Right ventricle myocardium inferior (tissue), 1 donor: ENCODE measurements around the gene RAB25. TPM values are rescaled to one million over a fixed set of nuclear protein-coding genes. Genes with fewer than 3 reads are reported as not detected.
"Not testable (repeated sequence)": the region's sequence is repeated elsewhere in the genome, so short reads cannot be mapped to it uniquely, and the experiment has no call there.

Source experiments
- ATAC-seq: fragments of 200-7000 bp; cut with Tn5 transposase; one replicate; pipeline ENCODE4 v1.9.1; 2020; ENCODE audit warnings: mild to moderate bottlenecking, moderate library complexity
- DNase-seq: peaks from one replicate; pipeline ENCODE4 v3.0.0; 2021; ENCODE audit errors: missing footprints
- intact Hi-C: fragments of 100-400 bp; cut with DNase I; formaldehyde crosslinking; loops from one replicate; pipeline ENCODE4 v1.11.0; 2022
- total RNA-seq: library from RNA; stranded (reverse); fragmentation: NEBNext Ultra II Directional; extraction: Animal tissue kit (Norgen Biotek cat#: 25700); gene quantifications from one replicate; pipeline ENCODE4 v1.2.1, GENCODE V29; 2021
- donor health status: DM: no; HTN: yes; CAD: no; lungs with severe emphysema.

The RAB25 gene
- total RNA-seq, 1 donor from 2014 or later: not detected

DNA sequence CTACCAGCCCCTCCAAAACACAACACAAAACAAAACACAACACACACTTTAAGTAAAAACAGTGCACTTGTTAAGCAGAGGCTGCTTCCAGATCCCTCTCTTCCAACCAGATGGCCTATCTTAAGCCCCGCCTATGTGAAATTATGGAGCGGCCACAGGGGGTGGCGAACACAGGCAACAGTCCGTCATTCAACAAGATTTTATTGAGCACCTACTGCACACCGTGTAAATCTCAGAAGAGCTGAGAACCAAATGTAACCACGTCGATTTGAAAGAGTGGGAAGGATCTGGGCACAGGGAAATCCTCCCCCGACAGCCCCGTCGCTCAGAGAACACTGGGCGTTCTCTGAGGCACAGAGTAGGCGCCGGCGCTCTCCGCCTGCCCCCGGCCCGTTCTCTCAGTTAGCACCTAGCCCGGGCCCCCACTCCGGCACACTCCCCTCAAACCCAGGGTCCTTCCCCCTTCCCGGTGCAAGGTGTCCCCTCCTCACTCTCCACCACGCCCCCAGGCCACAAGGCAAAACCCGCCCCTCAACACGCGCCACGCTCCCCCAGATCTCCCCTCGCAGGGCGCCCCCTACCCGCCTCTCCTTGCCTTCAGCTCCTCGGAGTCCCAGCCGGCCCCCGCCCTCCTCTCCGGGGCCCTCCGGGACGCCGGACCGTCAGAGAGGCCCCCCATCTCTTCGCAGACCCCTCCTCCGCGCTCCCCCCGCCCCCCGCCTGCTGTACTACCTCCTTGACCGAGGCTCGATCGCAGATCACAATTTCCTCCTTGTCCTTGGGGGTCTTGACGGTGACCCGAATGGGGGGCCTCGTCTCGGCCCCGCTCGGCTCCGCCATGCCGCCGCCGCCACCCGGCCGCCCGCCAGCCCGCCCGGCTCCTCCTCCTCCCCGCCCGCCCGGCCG lies 7.8 kb upstream of the RAB25 start:
- DNase-seq: peak; percentile 83
- no peak for ATAC-seq
- intact Hi-C loops: loop anchor here (1.0 to 5.0 kb wide), 3 partner anchors 32 to 193 kb away; partner anchors contain the start of genes KHDC4 and SSR2

DNA sequence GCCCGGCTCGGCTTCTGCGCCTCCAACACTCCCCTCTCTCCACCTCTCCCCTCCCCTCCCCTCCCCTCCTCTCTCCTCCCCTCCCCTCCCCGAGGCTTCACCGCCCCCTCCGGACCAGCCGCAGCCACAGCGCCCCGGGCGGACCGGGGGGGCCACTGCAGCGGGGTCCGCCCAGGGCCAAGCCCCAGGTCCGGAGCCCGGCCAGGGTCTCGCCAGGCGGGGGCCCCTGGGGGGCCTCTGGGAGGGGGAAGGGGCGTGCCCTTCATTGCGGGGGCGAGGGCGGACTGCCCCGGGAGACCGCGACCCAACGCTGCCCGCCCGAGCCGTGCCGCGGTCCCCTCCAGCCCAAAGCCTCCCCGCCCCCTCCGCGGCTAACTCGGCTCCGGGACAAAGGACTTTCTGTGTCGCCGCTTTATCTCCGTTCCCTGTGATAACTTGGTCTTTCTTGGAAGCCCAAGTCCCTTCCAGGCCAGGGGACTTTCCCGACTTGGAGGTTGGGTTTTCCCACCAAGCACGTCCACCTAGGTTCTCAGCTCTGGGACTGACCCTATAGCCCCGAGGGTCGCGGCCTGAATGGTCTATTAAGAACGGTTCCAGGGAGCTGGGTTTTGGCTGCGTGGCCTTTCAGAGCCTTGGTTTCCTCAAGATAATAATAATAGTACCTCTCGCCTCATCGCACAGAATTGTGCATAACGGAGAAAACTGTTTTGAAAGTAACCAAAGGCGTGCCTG lies 7.0 kb upstream of the RAB25 start, which contains the start of gene UBQLN4:
Gene UBQLN4 (minus strand): TSS at position 31 of the 732 bp plus-strand sequence. CDS start 97 bp downstream, outside the sequence.
- DNase-seq: peak; percentile 92
- peak; percentile 85 for ATAC-seq
- intact Hi-C loops: loop anchor here (1.0 to 5.0 kb wide), 3 partner anchors 33 to 194 kb away; partner anchors contain the start of genes KHDC4 and SSR2

DNA sequence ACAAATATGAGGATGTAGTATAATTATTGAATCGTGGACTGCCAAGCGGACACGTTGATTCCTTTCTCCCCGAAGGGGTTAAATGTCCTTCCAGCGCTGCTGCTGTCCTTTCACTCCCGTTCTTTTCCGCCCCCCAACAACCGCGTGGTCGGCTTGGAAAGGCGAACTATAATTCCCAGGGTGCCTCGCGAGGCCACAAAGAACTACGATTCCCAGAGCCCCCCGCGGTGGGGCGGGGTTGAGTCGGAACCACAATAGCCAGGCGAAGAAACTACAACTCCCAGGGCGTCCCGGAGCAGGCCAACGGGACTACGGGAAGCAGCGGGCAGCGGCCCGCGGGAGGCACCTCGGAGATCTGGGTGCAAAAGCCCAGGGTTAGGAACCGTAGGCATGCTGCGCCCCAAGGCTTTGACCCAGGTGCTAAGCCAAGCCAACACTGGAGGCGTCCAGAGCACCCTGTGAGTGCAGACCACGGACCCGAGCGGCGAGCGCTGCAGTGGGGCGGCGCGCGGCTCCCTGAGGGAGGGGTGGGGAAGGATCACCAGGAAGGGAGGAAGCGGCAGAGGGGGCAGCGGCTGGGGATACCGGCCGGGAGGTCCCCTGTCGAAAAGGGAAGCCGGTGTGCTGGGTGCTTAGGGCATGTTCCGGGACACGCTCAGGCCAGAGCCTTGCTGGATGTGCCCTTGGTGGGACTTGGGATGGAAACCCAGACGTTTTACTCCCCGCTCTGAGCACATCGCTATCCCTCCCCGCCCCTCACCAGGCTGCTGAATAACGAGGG lies 6.3 kb upstream of the RAB25 start, which contains the start of gene LAMTOR2:
Gene LAMTOR2 (plus strand): TSS at position 283 of the 781 bp plus-strand sequence. CDS start 108 bp downstream, at position 391.
- intact Hi-C loops: loop anchor here (5.0 kb wide), 1 partner anchor 122 kb away; the partner anchor contains the start of gene KHDC4
- ATAC-seq: peak; percentile 92
- DNase-seq: peak; percentile 99

DNA sequence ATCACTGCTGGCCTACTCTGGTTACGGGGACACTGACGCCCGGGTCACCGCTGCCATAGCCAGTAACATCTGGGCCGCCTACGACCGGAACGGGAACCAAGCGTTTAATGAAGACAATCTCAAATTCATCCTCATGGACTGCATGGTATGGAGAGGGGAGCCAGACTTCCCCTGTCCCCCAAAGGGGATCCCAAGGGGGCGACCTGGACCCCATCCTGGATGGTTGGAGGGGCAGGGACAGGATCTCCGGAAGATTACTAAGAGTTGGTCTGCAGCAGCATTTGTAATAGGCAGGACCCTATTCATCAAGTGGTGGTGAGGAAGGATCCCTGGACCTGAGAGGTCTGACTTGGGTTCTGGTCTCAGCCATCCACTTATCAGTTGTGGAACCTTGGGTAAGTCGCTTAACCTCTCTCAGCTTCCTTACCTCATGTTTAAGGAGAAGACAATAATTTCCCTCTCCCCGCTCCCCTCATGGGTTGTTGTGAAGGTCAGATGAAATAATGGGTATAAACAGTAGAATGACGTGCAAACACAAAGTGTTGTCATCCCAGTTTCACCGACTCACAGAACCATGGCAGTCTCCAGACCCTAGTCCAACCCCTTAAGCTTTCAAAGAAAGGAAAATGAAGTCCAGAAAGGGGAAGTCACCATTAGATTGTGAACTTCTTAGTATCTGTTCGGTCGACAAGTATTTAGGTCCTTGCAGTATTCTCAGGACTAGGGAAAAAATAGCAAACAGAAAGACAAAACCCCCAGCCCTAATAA lies 5.5 kb upstream of the RAB25 start:
- intact Hi-C loops: no loop called here
- no peak for DNase-seq
- ATAC-seq: no peak

DNA sequence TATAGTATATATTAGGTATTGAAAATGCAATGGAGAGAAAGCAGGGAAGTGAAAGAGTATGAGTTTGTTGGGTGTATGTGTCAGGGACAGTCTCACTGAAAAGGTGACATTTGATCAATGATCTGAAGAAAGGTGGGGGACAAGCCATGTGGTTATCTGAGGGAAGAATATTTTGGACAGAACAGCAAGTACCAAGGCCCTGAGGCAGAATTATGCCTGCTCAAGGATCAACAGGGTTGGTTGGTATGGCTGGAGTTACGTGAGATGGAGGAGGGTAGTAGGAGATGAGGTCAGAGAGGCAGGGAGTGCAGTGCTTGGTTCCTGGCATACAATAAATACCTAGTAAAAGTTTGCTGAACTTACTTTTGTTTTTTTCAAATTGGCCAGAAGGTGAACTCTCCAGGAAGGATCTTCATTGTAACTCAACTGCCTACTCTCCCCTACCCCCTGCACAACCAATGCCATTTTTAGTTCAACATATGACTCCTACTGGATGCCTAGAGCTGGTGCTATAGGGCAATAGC lies 4.6 kb upstream of the RAB25 start:
- intact Hi-C loops: no loop called here
- DNase-seq: no peak
- no peak for ATAC-seq

DNA sequence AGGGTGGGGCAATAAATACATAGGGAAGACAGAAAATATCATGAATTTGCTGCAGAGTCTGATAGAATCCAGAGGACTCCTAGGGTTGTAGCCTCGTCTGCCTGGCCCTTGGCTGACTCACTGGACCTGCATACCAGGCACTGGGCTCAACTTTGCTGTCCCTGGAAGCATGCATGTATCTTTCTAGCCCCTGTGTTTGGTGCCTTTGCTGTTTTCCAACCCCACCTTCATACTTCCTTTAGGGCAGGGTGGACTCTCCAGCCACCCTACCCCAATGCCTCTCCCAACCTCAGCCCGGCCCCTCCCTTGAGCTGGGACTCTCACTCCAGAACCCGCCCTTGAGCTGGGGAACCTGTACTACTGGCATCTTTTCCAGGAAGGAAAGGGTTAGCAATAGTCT lies 1.2 kb downstream of the RAB25 start:
- ATAC-seq (no peak), DNase-seq (no peak)
- intact Hi-C loops: no loop called here

DNA sequence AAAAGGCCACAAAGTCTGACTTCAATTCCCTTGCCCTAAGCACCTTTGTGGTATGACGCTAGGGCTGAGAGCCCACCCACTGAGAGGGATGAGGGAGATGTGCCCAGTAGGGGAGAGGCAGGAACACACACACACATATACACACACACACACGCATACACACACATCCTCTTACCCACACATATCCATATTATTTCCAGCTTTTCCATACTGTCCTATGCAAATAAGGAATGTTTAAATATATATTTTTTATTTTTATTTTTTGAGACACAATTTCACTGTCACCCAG lies 3.0 kb downstream of the RAB25 start:
- DNase-seq (no peak), ATAC-seq (no peak)
- intact Hi-C loops: no loop called here

DNA sequence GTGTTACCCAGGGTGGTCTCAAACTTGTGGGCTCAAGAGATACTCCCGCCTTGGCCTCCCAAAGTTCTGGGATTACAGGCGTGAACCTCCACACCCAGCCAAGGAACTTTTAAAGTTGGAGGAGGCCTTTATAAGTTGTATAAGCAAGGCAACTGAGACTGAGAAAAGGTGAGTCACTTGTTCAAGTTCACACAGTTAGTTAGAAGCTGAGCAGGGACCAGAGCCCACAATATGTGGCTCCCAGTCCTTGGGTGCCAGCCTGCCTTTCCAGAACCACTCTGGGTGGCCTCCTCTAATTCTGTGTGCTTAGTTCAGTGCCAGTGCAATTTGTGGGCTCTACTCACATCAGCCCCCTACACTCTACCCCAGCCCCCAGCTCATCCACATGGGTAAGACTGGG lies 3.7 kb downstream of the RAB25 start:
- DNase-seq: no peak
- intact Hi-C loops: no loop called here

DNA sequence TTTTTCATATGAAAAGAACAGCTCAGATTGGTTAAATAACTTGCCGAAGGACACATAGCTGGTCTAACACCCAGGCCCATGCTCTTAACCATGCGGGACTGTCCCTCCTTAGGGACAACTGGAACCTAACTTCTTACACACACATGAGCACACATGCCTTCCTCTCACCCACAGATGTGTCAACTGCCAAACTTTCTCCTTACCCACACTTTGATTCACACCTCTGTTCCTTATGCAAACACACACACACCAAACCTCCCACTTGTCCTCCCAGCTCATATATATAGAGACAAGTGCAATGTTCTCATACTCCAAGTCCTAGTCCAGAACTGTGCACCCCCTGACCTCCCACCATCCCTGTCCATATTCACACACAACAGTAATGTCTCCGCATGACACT lies 4.3 kb downstream of the RAB25 start:
- DNase-seq: no peak
- ATAC-seq: no peak
- intact Hi-C loops: no loop called here

More for the DNA sequence above, 3.7 kb downstream of the RAB25 start:
- ATAC-seq: no peak

DNA sequence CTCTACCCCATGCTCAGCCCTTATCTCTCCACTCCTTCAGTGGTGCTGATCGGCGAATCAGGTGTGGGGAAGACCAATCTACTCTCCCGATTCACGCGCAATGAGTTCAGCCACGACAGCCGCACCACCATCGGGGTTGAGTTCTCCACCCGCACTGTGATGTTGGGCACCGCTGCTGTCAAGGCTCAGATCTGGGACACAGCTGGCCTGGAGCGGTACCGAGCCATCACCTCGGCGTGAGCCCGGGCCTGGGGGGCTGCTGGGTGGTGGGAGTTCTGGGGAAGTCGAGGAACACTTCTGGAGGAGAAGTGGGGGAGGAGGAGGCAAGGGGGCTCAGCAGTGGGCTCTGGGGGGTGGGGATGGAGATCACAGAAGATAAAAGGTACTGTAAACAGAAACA lies 4.9 kb downstream of the RAB25 start:
- intact Hi-C loops: no loop called here
- DNase-seq (no peak), ATAC-seq (no peak)

DNA sequence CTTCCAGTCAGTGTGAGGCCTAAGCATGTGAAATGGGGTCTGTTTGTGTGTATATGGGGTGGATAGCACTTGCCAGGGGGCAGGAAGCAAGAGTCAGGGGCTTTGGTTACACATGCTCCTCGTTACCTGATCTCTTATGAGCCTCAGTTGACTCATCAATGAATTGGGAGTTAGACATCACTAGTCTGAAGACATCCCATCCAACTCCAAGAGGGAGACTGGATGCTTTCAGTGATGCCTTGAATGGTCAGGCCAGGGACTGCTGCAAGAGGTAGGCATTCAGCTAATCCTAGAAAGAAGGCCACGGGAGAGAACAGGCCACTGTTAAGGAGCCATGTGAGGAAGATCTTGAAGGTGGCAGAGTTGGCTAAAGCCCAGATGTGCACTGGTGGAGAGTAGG lies 6.3 kb downstream of the RAB25 start:
- DNase-seq: no peak
- ATAC-seq: no peak
- intact Hi-C loops: no loop called here

DNA sequence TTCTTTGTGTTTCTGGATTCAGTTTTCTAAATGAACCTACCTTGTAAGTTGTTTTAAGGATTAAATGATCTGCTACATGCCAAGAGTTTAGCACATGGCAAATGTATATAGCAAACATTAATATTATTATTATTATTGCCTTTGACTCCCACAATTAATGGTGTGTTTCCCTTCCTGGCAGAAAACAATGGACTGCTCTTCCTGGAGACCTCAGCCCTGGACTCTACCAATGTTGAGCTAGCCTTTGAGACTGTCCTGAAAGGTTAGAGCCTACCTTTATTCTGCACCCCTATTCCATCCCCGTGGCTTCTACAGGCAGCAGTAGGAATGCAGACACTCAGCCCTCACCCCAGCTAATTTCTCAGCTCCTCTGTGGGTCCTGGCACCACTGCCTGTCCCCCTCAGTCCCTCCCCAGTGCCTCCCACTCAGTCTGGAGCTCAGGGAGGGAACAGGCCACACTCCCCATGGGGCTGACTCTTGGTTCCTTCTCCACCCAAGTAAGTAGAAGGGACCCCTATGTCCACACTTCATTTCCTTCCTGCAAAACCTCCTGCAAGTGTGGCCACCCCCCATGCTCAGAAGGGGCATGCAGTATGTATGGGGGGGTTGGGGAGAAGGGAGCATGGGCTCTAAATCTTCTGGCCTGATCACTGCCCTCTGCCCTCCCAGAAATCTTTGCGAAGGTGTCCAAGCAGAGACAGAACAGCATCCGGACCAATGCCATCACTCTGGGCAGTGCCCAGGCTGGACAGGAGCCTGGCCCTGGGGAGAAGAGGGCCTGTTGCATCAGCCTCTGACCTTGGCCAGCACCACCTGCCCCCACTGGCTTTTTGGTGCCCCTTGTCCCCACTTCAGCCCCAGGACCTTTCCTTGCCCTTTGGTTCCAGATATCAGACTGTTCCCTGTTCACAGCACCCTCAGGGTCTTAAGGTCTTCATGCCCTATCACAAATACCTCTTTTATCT lies 8.8 kb downstream of the RAB25 start:
- DNase-seq (no peak), ATAC-seq (no peak)
- intact Hi-C loops: no loop called here

DNA sequence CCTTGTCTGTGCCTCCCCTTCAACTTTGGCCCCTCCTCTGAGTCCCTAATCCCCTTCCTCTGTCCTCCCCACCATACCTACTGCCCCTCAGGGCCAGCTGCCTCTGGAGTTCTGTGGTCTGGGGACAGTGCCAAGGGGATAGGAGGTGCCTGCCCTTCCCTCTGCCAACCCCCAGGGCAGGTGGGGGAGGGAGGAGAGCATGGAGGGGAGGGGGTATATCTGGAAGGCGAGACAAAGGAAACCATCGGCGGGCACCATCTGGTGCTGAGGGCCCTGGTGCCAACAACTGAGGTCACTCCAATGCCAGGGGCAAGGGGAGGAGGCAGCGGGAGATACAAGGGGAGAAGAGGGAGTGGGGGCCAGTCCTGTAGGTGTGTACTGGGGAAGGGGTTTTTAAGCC lies 9.6 kb downstream of the RAB25 start:
- DNase-seq (no peak), ATAC-seq (no peak)
- intact Hi-C loops: no loop called here

DNA sequence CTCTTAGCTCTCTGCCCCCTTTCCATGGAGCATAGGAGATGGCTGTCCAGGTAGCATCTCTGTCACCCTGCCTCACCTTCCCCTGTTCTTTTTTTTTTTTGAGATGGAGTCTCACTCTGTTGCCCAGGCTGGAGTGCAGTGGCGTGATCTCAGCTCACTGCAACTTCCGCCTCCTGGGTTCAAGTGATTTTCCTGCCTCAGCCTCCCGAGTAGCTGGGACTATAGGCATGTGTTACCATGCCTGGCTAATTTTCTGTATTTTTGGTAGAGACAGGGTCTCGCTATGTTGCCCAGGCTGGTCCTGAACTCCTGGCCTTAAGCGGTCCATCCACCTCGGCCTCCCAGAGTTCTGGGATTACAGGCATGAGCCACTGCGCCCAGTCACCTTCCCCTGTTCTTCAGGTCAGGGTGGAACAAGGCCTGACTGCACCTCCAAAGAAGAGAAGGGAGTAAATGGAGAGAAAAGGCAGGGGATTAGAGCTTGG lies 10.4 kb downstream of the RAB25 start:
- intact Hi-C loops, ATAC-seq, DNase-seq: not testable (repeated sequence)

DNA sequence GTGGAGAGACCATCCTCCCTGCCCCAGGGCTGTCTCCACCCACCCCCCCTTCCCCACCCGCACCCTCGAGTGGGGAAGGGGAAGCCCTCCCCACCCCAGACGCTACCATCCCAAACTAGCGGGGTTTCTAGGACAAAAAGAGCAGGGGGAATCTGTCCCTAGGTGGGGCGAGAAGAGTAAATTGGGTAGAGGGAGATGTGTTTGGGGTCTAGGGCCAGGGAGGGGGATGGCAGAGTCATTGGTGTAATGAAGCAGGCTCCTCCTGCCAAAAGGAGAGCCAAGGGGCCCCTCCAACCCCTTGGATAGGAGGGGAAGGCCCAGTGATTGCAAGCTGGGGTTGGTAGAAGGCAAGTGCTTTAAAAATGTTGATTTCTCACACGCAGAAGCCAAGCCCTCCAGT lies 11.3 kb downstream of the RAB25 start:
- no peak for DNase-seq
- ATAC-seq: no peak
- intact Hi-C loops: no loop called here

DNA sequence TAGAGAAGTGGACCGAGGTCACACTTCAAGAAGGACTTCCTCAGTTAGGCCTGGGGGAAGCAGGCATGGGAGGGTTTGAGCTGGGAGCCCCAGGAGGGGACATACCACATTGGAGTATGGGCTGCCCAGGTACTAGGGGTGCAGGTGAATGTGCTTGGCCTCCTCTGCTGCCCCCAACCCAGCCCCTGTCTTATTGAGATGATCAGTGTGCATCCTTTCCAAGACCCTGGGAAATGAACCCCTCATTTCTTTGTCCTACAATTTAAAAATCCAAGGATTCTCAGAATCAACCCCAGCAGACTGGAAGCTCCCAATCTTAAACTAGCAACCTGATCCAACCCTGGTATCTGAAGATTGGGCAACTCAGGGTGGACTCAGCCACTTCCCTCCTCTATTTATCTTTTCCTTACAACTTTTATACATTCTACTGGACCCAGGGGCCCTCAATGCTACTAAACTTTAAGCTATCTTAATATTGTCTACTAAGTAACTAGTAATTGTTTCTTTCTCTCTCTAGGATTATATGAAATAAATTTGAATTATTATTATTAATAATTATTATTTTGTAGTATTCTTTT lies 12.2 kb downstream of the RAB25 start:
- intact Hi-C loops: no loop called here
- no peak for DNase-seq
- no peak for ATAC-seq
